Renal cortex interstitium (tissue), 15 donors: ENCODE results near the gene XKR8. TPM values are rescaled to one million over a fixed set of nuclear protein-coding genes. Genes with fewer than 3 reads are reported as not detected.
A peak's percentile ranks its signal among the peaks of the same experiment; 100 is the strongest.

Source experiments
- DNase-seq, 11 donors: peaks; one replicate each; pipeline ENCODE4 v3.0.0-alpha.2; 2013; ENCODE audit warnings: low read depth in 9 of 11, low spot score in 4 of 11; ENCODE audit errors: extremely low read depth in 1 of 11
- long read RNA-seq, 16 experiments: transcript quantifications; one replicate each; lab custom pipeline, GENCODE V29; 2026
- polyA plus RNA-seq, 3 donors: library from polyadenylated mRNA; unstranded; fragments of 120-200 nt; gene quantifications; one replicate each; pipeline ENCODE4 v1.2.1, GENCODE V29; 2013; ENCODE audit not compliant: insufficient read length in 3 of 3

Gene XKR8, protein sequence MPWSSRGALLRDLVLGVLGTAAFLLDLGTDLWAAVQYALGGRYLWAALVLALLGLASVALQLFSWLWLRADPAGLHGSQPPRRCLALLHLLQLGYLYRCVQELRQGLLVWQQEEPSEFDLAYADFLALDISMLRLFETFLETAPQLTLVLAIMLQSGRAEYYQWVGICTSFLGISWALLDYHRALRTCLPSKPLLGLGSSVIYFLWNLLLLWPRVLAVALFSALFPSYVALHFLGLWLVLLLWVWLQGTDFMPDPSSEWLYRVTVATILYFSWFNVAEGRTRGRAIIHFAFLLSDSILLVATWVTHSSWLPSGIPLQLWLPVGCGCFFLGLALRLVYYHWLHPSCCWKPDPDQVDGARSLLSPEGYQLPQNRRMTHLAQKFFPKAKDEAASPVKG
- 10 to 100 TPM in 1 of 3 donors, 1 to 10 TPM in 2; 7.1 to 10.1 (median 10.0) TPM for polyA plus RNA-seq
- long read RNA-seq, donor 1, partial matches to known transcripts: 0 of 3 reads
- long read RNA-seq, donor 1, other reads (novel, unspliced or antisense): 0 of 3 reads
- long read RNA-seq, donor 2, transcript XKR8-201 (3 exons, 2,692 nt): major isoform, 7 of 7 reads
- long read RNA-seq, donor 2, partial matches to known transcripts: 0 of 7 reads
- long read RNA-seq, donor 2, other reads (novel, unspliced or antisense): 0 of 7 reads
- long read RNA-seq, donor 3, transcript XKR8-201 (3 exons, 2,692 nt): major isoform, 7 of 7 reads
- long read RNA-seq, donor 3, partial matches to known transcripts: 0 of 7 reads
- long read RNA-seq, donor 3, other reads (novel, unspliced or antisense): 0 of 7 reads
- long read RNA-seq, donor 4, transcript XKR8-201 (3 exons, 2,692 nt): major isoform, 5 of 5 reads
- long read RNA-seq, donor 4, partial matches to known transcripts: 0 of 5 reads
- long read RNA-seq, donor 4, other reads (novel, unspliced or antisense): 0 of 5 reads
- long read RNA-seq, donor 5: 0 reads
- long read RNA-seq, donor 6, partial matches to known transcripts: 10 of 12 reads
- long read RNA-seq, donor 6, other reads (novel, unspliced or antisense): 0 of 12 reads
- long read RNA-seq, donor 7, transcript XKR8-201 (3 exons, 2,692 nt): major isoform, 5 of 5 reads
- long read RNA-seq, donor 7, partial matches to known transcripts: 0 of 5 reads
- long read RNA-seq, donor 7, other reads (novel, unspliced or antisense): 0 of 5 reads
- long read RNA-seq, donor 8, transcript XKR8-201 (3 exons, 2,692 nt): major isoform, 9 of 9 reads
- long read RNA-seq, donor 8, partial matches to known transcripts: 0 of 9 reads
- long read RNA-seq, donor 8, other reads (novel, unspliced or antisense): 0 of 9 reads
- long read RNA-seq, donor 9, transcript XKR8-201 (3 exons, 2,692 nt): major isoform, 6 of 6 reads
- long read RNA-seq, donor 9, partial matches to known transcripts: 0 of 6 reads
- long read RNA-seq, donor 9, other reads (novel, unspliced or antisense): 0 of 6 reads
- long read RNA-seq, donor 10, partial matches to known transcripts: 0 of 4 reads
- long read RNA-seq, donor 10, other reads (novel, unspliced or antisense): 0 of 4 reads
- long read RNA-seq, donor 11, transcript XKR8-201 (3 exons, 2,692 nt): major isoform, 7 of 7 reads
- long read RNA-seq, donor 11, partial matches to known transcripts: 0 of 7 reads
- long read RNA-seq, donor 11, other reads (novel, unspliced or antisense): 0 of 7 reads
- long read RNA-seq, donor 12, partial matches to known transcripts: 0 of 2 reads
- long read RNA-seq, donor 12, other reads (novel, unspliced or antisense): 0 of 2 reads
- long read RNA-seq, donor 13, transcript XKR8-201 (3 exons, 2,692 nt): major isoform, 6 of 6 reads
- long read RNA-seq, donor 13, partial matches to known transcripts: 0 of 6 reads
- long read RNA-seq, donor 13, other reads (novel, unspliced or antisense): 0 of 6 reads
- long read RNA-seq, donor 14, partial matches to known transcripts: 0 of 4 reads
- long read RNA-seq, donor 14, other reads (novel, unspliced or antisense): 0 of 4 reads
- long read RNA-seq, donor 15, partial matches to known transcripts: 0 of 2 reads
- long read RNA-seq, donor 15, other reads (novel, unspliced or antisense): 0 of 2 reads
- long read RNA-seq, donor 16, transcript XKR8-201 (3 exons, 2,692 nt): major isoform, 14 of 14 reads
- long read RNA-seq, donor 16, partial matches to known transcripts: 0 of 14 reads
- long read RNA-seq, donor 16, other reads (novel, unspliced or antisense): 0 of 14 reads

DNA sequence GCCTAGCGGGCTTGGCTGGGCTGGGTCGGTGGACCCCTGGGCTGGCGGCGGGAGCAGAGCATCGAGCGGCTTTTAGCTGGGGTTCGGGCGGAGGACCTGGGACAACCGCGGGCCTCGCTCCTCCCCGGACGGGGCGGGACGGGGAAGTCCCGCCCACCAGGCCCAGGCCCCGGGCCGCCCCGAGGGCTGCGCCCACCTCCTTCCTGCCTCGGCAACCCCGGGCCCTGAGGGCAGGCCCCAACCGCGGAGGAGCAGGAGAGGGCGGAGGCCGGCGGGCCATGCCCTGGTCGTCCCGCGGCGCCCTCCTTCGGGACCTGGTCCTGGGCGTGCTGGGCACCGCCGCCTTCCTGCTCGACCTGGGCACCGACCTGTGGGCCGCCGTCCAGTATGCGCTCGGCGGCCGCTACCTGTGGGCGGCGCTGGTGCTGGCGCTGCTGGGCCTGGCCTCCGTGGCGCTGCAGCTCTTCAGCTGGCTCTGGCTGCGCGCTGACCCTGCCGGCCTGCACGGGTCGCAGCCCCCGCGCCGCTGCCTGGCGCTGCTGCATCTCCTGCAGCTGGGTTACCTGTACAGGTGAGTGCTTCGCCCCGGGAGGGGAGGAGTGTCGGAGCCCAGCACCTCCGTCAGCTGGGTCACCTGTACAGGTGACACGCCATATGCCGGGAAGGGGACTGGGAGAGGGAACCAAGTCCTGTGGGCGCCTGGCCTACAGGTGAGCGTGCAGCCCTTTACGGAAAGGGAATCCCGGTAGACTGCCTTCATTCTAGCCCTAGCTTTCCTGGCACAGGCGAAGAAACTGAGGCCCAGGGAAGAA, at the start of gene XKR8:
XKR8 (plus strand) TSS at position 182 of the 812 bp plus-strand sequence; CDS start at position 279, 97 bp downstream.
- peak; percentile 56 to 82 (median 72) for DNase-seq

DNA sequence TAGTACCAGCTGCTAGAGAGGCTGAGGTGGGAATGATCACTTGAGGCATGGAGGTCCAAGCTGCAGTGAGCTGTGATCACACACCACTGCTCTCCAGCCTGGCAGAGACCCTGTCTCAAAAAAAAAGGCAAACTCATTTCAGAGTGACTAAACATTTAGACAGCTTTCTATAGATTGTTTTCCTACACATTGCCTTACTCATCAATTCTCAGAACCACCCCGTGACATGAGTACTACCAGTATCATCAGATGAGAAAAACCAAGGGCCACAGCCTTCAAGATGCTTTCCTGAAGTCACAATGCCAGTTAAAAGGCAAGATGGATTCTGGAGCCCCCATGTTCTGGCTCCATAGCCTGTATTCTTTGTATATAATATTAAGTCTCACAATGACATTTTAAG, 47.3 kb upstream of the XKR8 start:
- DNase-seq: no peak

DNA sequence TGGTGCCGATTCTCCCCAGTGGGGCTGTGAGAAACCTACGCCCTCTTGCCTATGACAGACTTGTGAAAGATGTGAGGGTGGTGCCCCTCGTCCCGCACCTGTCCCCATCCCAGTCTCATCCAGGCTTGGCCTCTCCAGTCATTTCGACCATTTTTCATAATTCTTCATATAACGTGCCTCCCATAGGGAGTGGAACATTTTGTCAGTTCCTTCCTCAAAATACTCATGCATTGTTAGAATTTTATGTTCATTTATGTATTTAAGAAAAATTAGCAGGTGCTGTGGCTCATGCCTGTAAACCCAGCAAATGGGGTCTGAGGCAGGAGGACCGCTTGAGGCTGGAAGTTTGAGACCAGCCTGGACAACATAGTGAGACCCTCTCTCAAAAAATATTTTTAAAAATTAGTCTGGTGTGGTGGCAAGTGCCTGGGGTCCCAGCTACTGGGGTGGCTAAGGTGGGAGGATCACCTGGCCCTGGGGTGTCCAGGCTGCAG, 44.6 kb upstream of the XKR8 start:
- DNase-seq: no peak

DNA sequence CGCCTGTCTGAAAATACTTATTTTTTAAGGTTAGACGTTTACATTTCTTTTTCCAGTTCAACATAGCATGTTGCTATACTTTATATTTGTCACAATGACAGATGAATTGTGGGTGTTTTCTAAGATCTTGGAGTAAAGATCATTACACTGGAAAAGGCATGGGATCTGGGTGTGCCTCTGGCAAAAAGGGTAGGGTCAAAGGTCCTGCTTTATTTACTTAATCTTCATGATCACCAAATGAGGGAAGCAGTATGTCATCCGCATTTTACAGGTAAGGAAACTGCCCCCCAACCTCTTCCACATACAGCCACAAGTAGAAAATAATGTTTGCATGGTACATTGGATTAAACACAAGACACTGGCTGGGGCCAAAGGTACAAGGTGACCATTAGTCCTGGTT, 37.5 kb upstream of the XKR8 start:
- no peak for DNase-seq

DNA sequence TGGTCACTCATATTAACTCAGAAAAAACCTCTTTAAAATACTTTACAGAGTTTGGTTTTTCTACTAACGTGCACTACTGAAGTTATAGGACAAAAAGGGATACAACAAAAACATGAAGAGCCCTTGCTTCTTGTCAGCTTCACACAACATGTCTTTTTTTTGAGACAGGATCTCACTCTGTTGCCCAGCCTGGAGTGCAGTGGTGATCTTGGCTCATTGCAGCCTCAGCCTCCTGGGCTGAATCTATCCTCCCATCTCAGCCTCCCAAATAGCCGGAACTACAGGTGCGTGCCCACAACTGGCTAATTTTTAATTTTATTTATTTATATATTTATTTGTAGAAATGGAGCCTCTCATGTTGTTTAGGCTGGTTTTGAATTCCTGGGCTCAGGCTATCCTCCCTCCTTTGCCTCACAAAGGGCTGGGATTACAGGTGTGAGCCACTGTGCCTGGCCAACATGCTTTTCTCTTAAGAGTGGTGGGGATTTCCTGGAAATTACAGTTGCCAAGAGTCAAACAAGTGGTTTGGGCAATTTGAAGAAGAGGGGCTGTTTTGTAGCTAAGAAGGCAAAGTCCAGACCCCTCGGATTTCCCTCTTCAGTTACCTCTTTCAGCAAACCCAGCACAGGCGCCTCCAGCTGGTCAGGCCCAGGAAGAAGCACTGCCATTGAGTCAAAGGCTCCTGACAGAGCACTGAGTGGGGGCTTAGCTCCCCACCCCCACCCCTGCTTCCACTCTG, 31.4 kb upstream of the XKR8 start:
- no peak for DNase-seq

DNA sequence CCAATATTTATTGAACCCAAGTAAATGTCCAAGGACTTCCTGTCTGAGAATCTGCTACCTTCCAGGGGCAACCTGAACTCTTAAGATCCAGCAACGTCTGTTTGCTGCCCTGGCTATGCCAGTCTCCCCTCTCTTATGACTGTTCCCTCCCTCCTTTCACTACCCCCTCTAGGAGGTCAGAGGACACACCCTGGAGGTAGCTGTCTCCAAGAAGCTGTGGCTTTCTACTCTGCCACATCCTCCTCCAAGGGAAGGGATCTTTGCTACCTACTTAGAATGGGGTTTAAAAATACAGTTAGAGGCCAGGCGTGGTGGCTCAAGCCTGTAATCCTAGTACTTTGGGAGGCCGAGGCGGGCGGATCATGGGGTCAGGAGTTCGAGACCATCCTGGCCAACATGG, 28.6 kb upstream of the XKR8 start:
- no peak for DNase-seq

DNA sequence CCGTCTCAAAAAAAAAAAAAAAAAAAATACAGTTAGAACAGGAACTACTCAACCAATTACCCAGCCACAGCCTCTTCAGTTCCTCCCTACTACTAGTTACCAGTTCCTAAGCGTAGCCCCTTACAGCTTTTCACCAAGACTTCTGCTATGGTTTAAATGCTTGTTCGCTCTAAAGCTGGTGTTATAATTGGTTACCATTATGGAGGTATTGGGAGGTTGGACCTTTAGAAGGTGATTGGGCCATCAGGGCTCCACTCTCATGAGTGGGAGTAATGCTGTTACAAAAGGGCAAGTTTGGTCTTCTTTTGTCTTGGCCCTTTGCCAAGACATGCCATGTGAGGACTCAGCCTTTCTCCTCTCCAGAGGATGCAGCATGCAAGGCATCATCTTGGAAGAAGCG, 28.0 kb upstream of the XKR8 start:
- no peak for DNase-seq

DNA sequence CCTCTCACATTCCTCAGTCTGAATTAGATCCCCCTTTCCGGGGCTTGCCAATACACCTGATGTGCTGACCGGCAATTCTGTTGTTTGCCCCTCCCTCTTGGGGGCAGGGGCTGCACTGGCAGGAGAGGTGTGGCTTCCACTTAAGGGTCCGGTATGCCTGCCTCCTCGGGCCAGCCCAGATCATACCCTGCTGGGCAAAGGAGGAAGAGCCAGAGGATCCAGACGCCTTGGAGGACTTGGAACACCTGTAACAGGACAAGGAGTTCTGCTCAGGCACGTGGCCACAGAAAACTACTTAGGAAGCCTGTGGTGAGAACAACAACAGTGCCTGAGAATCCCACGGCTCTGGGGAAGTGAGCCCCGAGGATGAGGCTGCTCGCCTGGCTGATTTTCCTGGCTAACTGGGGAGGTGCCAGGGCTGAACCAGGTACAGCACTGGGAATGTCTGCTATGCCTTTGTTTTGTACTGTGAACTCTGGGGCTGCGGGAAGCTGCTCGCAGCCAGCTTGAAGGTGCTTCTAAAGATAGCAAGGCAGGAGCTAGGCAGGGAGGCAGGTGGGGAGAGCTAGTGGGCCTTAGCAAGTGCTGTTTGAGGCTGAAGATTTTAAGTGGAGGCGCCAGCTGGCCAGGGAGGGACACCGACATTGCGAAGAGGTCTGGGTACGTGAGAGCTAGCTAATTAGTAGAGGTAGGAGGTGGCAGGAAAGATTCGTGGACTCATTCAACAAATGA, 24.8 kb upstream of the XKR8 start, which contains the start of gene SMPDL3B:
SMPDL3B (plus strand) TSS at position 183 of the 732 bp plus-strand sequence; CDS start at position 367, 184 bp downstream.
- peak in 6 of 11 donors; percentile 29 to 69 (median 48) for DNase-seq

DNA sequence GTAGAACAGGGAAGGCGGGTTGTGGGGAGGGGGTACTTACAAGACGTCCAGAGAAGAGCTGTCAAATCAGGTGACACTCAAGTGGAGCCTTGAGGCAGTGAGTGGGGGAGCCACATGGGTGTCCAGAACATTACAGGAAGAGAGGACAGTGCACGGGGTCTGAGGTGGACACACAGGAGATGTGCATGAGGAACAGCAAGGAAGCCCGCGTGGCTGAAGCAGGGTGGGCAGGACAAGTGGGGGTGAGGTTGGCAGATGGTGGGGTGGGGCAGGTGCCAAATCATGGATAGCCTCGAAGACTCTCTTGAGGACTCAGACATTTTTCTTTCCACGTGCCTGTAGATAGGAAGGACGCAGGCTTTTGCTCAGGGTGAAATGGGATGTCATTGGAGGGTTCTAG, 24.1 kb upstream of the XKR8 start:
- DNase-seq: no peak

DNA sequence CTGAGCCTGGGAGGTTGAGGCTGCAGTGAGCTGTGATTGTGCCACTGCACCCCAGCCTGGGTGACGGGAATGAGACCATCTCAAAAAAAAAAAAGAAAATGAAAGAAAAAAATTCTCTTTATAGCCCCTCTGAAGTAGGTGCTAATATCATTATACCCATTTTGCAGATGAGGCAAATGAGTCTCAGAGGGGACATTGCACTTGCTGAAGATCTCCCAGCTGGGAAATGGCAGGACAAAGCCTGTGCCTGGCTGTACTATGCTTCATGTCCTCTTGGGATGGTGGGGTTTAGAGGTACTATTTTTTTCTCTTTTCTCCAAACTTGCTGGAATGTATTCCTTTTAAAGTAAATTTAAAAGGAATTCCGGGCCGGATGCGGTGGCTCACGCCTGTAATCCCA, 23.4 kb upstream of the XKR8 start:
- DNase-seq: no peak

DNA sequence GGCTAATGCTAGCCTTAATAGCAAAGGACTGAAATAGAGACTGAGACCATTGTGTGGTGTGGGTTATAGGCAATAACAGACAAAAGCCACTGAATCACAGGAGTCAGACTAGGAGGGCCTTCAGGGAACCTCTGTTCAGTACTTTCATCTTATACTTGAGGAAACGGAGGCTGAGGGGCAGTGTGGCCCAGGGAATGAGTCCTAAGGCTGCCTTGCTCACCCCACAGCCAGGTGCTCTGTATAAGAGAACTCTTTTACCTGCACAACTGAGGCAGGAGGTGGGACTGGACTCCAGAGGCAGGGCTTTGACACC, 22.3 kb upstream of the XKR8 start:
- no peak for DNase-seq

DNA sequence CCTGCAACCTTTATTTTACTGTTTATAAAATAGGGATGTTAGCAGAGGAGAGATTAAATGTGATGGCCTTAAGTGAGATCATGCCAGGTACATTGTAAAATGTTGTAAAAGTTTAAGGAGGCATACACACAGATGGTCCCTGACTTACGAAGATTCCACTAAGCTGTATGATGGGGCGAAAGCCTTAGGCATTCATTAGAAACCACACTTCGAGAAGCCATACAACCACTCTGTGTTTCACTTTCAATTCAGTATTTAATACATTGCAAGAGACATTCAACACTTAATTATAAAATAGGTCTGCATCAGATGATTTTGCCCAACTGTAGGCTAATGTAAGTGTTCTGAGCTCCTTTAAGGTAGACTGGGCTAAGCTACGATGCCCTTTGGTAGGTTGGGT, 21.3 kb upstream of the XKR8 start:
- no peak for DNase-seq

DNA sequence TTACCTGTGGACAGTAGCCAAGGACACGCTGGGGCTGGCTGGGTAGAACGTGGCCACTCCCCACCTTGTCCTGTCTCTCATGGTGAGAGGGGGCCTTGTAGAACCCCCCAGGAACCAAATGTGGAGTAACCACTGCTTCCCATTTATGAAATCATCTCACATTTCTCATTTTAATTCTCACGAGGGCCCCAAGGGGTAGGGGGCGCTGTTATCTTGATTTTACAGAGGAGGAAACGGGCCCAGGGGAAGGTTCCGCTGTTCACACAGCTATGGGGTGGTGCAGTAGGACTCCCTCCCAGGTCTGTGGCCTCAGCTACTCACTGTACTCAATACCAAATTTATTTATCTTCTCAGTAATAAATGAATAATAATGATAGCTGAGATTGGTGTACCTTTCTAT, 19.5 kb upstream of the XKR8 start:
- no peak for DNase-seq

DNA sequence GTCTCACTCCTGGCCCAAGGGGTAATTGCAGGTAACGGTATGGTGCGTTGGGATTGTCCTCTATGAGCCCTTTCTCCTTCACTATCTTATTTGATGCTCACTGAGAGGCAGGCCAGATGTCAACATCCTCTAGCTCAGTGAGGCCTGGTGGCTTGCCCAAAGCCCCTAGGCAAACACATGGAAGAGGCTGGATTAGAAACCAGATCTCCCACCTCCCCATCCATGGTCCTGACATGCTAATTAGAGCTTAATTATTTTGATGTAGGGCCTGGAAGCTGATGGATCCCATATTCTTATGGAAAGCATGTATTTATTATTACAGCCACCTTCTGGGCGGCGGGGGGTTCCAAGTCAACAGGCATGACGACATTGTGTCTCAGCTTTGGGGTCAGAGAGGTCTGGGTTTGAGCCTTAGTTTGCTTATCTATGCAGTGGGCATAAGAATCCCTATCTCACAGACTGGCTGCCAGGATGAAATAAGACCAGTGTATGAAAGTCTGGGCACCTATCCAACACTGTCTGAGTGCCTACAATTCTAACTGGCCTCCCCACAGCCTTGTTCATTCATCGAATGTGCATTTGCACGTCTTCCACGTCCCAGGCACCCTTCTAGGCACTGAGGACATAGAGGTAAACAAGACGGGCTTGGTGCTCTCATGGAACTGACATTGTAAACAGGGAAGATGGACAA, 18.8 kb upstream of the XKR8 start:
- no peak for DNase-seq
